ENCODE data around the gene PSMC6.

PSMC6 gene

DNA sequence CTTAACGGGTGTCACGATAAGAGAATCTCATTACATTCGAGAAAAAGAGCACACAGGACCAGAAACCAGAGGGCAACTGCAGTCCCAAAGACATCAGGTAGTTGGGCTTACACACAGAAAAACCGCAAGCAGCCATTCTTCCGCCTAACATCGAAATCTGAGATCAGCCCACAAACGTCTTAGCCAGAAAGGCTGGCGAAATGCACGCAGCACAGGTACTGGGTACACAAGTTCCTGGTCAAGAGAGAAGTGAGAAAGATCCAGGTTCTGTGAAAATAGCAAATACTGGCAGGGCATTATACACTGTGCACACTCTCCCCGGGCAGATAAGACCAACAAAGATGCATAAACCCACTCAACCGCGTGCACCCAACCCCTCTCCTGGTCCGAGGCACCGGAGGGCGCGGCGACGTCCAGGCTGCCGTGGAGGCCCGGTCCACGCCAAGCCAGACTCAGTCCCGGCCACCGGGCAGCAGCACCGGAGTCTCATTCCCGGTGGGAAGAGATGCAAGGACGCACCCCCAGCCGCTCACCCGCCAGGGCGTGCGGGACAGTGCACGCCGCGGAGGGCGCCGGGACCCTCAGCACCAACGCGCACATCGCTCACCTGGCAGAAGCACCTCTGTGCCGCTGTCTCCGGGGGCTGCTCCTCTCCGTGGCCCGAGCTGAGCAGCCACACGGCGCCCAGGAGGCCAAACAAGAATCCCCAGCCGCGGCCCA is 12.1 kb upstream of the PSMC6 start (continued):
- TF ChIP-seq, protein P1, sequence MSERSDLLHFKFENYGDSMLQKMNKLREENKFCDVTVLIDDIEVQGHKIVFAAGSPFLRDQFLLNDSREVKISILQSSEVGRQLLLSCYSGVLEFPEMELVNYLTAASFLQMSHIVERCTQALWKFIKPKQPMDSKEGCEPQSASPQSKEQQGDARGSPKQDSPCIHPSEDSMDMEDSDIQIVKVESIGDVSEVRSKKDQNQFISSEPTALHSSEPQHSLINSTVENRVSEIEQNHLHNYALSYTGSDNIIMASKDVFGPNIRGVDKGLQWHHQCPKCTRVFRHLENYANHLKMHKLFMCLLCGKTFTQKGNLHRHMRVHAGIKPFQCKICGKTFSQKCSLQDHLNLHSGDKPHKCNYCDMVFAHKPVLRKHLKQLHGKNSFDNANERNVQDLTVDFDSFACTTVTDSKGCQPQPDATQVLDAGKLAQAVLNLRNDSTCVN (tag by site-specific recombination; optimal IDR thresholded peaks at IDR 0.05), result peak; percentile 89
- TF ChIP-seq ZBTB17 (tag by site-specific recombination; IDR thresholded peaks at IDR 0.05), result peak; percentile 74
- no peak for TF ChIP-seq ZNF174 (tag by site-specific recombination; IDR thresholded peaks at IDR 0.05)
- no peak for TF ChIP-seq ZNF549 (tag by site-specific recombination; IDR thresholded peaks at IDR 0.05)
- no peak for TF ChIP-seq HOXD13 (CRISPR knock-in tag; IDR thresholded peaks at IDR 0.05; ENCODE audit: borderline replicate concordance)
- TF ChIP-seq ZNF544 (tag by site-specific recombination; IDR thresholded peaks at IDR 0.05), result no peak
- TF ChIP-seq ZNF600 (tag by site-specific recombination; IDR thresholded peaks at IDR 0.05), result peak; percentile 48; the same call in 1 of the 2 replicates
- TF ChIP-seq ZNF76 (tag by site-specific recombination; IDR thresholded peaks at IDR 0.05; ENCODE audit: borderline replicate concordance, low read depth), result peak; percentile 61; the same call in 1 of the 2 replicates
- no peak for TF ChIP-seq ZNF514 (tag by site-specific recombination; IDR thresholded peaks at IDR 0.05)
- no peak for TF ChIP-seq ZBTB21 (tag by site-specific recombination; IDR thresholded peaks at IDR 0.05)
- TF ChIP-seq ZNF2 (tag by site-specific recombination; IDR thresholded peaks at IDR 0.05), result peak; percentile 55; the same call in 1 of the 2 replicates
- TF ChIP-seq, protein P2, sequence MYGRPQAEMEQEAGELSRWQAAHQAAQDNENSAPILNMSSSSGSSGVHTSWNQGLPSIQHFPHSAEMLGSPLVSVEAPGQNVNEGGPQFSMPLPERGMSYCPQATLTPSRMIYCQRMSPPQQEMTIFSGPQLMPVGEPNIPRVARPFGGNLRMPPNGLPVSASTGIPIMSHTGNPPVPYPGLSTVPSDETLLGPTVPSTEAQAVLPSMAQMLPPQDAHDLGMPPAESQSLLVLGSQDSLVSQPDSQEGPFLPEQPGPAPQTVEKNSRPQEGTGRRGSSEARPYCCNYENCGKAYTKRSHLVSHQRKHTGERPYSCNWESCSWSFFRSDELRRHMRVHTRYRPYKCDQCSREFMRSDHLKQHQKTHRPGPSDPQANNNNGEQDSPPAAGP (tag by site-specific recombination; IDR thresholded peaks at IDR 0.05), result no peak
- TF ChIP-seq ZNF239 (tag by site-specific recombination; IDR thresholded peaks at IDR 0.05), result no peak
- 0 out of 2 replicates have a peak, but pooled peaks have one; percentile 13 for TF ChIP-seq KLF9 (tag by site-specific recombination; IDR thresholded peaks at IDR 0.05; ENCODE audit: low read depth)

DNA sequence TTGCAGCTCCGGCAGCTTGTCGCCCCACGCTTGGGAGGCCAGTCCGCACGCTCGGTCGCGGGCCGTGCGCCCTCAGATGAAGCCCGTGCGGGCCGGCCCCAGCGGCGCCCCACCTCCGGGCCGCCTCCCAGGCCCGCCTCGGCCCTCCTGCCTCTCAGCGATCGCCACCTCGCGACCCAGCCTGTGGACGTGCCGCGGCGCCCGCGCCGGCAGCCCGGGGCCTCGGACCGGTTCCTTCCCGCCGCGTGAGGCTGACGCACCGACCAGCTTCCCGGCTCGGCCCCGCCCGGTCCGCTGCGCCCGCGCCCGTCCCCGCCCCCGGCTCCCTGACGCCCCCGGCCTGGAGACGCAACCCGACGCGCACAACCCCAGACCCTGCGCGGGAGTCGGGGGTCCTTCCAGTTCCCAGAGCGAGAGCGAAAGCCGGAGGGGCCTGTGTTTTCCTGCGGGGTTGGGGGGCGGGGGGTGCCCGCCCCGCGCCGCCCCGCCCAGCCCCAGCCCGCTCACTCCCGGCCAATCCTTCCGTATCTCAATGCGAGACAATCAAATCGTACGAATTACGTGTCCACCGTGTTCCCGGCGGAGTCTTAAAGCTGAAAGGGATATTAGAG is 11.4 kb upstream of the PSMC6 start, which contains the start of gene ERO1A:
Gene ERO1A, minus strand, starts transcription at position 78 of the 611 bp plus-strand sequence. Its CDS starts 77 bp downstream, at position 1.
- no peaks in the 10 kb centered on the region for H3K9me3 ChIP-seq (ENCODE audit: control insufficient read depth, insufficient read depth, low read depth, low read length)
- ChIA-PET POLR2A (interaction anchor here (0.6 to 1.6 kb wide), 3 partner anchors 12 to 1816 kb away, joined by 3 to 8 read pairs (median 4); partner anchors contain the start of genes PSMC6 and STYX), CTCF (interaction anchor here (0.6 to 0.8 kb wide), 2 partner anchors 32 to 453 kb away, joined by 3 read pairs; no protein-coding TSS in a partner anchor)
- H3K4me3 ChIP-seq (ENCODE audit: low read depth, low read length), result peak within 1 kb of the TSS; percentile 86
- peaks cover 0 to 3% of the 10 kb centered on the region in 2 experiments; a peak in 1 of 3 replicates for H3K36me3 ChIP-seq (ENCODE audit: control insufficient read depth in 2 of 2, insufficient read depth in 1 of 2, low read length in 2 of 2)
- peak within 1 kb of the TSS; percentile 88 for H3K27ac ChIP-seq (ENCODE audit: extremely low read depth, low read depth, low read length)
- H3K4me1 ChIP-seq (ENCODE audit: control insufficient read depth, insufficient read depth, low read length), result peaks cover 18% of the 10 kb centered on the region
- TF ChIP-seq, protein P3, sequence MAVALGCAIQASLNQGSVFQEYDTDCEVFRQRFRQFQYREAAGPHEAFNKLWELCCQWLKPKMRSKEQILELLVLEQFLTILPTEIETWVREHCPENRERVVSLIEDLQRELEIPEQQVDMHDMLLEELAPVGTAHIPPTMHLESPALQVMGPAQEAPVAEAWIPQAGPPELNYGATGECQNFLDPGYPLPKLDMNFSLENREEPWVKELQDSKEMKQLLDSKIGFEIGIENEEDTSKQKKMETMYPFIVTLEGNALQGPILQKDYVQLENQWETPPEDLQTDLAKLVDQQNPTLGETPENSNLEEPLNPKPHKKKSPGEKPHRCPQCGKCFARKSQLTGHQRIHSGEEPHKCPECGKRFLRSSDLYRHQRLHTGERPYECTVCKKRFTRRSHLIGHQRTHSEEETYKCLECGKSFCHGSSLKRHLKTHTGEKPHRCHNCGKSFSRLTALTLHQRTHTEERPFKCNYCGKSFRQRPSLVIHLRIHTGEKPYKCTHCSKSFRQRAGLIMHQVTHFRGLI (tag by site-specific recombination; IDR thresholded peaks at IDR 0.05), result peak; percentile 13; the same call in 1 of the 2 replicates
- TF ChIP-seq KLF9 (tag by site-specific recombination; IDR thresholded peaks at IDR 0.05; ENCODE audit: low read depth) (peak; percentile 87), KLF10 (tag by site-specific recombination; IDR thresholded peaks at IDR 0.05) (0 out of 2 replicates have a peak, but pooled peaks have one; percentile 30), SP2 (tag by site-specific recombination; IDR thresholded peaks at IDR 0.05) (peak; percentile 57), ZNF140 (tag by site-specific recombination; IDR thresholded peaks at IDR 0.05) (no peak), ZNF266 (tag by site-specific recombination; IDR thresholded peaks at IDR 0.05; ENCODE audit: low read depth) (no peak), KLF1 (tag by site-specific recombination; IDR thresholded peaks at IDR 0.05) (peak; percentile 54), ZNF600 (tag by site-specific recombination; IDR thresholded peaks at IDR 0.05) (no peak), SP3 (tag by site-specific recombination; IDR thresholded peaks at IDR 0.05) (peak; percentile 56; the same call in 1 of the 2 replicates), ZNF202 (tag by site-specific recombination; IDR thresholded peaks at IDR 0.05; ENCODE audit: borderline replicate concordance) (no peak), ZNF747 (tag by site-specific recombination; IDR thresholded peaks at IDR 0.05) (no peak), KLF16 (tag by site-specific recombination; IDR thresholded peaks at IDR 0.05) (0 out of 2 replicates have a peak, but pooled peaks have one; percentile 21), ZNF24 (tag by site-specific recombination; IDR thresholded peaks at IDR 0.05) (no peak), ZBTB8A (tag by site-specific recombination; IDR thresholded peaks at IDR 0.05) (peak; percentile 67)
- TF ChIP-seq, protein P4, sequence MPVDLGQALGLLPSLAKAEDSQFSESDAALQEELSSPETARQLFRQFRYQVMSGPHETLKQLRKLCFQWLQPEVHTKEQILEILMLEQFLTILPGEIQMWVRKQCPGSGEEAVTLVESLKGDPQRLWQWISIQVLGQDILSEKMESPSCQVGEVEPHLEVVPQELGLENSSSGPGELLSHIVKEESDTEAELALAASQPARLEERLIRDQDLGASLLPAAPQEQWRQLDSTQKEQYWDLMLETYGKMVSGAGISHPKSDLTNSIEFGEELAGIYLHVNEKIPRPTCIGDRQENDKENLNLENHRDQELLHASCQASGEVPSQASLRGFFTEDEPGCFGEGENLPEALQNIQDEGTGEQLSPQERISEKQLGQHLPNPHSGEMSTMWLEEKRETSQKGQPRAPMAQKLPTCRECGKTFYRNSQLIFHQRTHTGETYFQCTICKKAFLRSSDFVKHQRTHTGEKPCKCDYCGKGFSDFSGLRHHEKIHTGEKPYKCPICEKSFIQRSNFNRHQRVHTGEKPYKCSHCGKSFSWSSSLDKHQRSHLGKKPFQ (tag by site-specific recombination; IDR thresholded peaks at IDR 0.05), result no peak
- TF ChIP-seq, protein P5, sequence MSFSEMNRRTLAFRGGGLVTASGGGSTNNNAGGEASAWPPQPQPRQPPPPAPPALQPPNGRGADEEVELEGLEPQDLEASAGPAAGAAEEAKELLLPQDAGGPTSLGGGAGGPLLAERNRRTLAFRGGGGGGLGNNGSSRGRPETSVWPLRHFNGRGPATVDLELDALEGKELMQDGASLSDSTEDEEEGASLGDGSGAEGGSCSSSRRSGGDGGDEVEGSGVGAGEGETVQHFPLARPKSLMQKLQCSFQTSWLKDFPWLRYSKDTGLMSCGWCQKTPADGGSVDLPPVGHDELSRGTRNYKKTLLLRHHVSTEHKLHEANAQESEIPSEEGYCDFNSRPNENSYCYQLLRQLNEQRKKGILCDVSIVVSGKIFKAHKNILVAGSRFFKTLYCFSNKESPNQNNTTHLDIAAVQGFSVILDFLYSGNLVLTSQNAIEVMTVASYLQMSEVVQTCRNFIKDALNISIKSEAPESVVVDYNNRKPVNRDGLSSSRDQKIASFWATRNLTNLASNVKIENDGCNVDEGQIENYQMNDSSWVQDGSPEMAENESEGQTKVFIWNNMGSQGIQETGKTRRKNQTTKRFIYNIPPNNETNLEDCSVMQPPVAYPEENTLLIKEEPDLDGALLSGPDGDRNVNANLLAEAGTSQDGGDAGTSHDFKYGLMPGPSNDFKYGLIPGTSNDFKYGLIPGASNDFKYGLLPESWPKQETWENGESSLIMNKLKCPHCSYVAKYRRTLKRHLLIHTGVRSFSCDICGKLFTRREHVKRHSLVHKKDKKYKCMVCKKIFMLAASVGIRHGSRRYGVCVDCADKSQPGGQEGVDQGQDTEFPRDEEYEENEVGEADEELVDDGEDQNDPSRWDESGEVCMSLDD (tag by site-specific recombination; IDR thresholded peaks at IDR 0.05), result peak; percentile 55; the same call in 1 of the 2 replicates

Measured in HEK293 (cell line).